ENCODE measurements around the gene LRRC1.

The LRRC1 gene

GRCh38 chr6:53852805-53853204 is 58.0 kb downstream of the LRRC1 start:
- no peaks in the 10 kb centered on the region for H3K27me3 ChIP-seq (ENCODE audit: insufficient read depth, low read depth, severe bottlenecking)
- H3K9me3 ChIP-seq (ENCODE audit: severe bottlenecking) = no peaks in the 10 kb centered on the region
- H3K4me3 ChIP-seq (ENCODE audit: low read depth, low read length) = no peak overlapping the region
- no peak overlapping the region for H3K27ac ChIP-seq
- TF ChIP-seq CTCF (IDR thresholded peaks at IDR 0.05; ENCODE audit: low read depth, low read length) = no peak
- DNase-seq = no peak
- H3K36me3 ChIP-seq = no peaks in the 10 kb centered on the region

GRCh38 chr6:53854843-53855567 is 60.2 kb downstream of the LRRC1 start:
- no peak for DNase-seq
- no peaks in the 10 kb centered on the region for H3K27me3 ChIP-seq (ENCODE audit: insufficient read depth, low read depth, severe bottlenecking)
- TF ChIP-seq CTCF (IDR thresholded peaks at IDR 0.05; ENCODE audit: low read depth, low read length) = no peak
- no peaks in the 10 kb centered on the region for H3K9me3 ChIP-seq (ENCODE audit: severe bottlenecking)
- H3K36me3 ChIP-seq = no peaks in the 10 kb centered on the region
- no peak overlapping the region for H3K27ac ChIP-seq
- no peak overlapping the region for H3K4me3 ChIP-seq (ENCODE audit: low read depth, low read length)

- no peaks in the 10 kb centered on the region for H3K9me3 ChIP-seq (ENCODE audit: severe bottlenecking)
- H3K4me3 ChIP-seq (ENCODE audit: low read depth, low read length) = no peak overlapping the region
- DNase-seq = no peak
- H3K27ac ChIP-seq = no peak overlapping the region
- no peaks in the 10 kb centered on the region for H3K36me3 ChIP-seq
- no peak for TF ChIP-seq CTCF (IDR thresholded peaks at IDR 0.05; ENCODE audit: low read depth, low read length)
- H3K27me3 ChIP-seq (ENCODE audit: insufficient read depth, low read depth, severe bottlenecking) = no peaks in the 10 kb centered on the region
Observed at GRCh38 chr6:53855940-53856339, 61.1 kb downstream of the LRRC1 start.

- H3K27me3 ChIP-seq (ENCODE audit: insufficient read depth, low read depth, severe bottlenecking) = no peaks in the 10 kb centered on the region
- no peaks in the 10 kb centered on the region for H3K36me3 ChIP-seq
- H3K4me3 ChIP-seq (ENCODE audit: low read depth, low read length) = no peak overlapping the region
- no peak for TF ChIP-seq CTCF (IDR thresholded peaks at IDR 0.05; ENCODE audit: low read depth, low read length)
- no peak for DNase-seq
- H3K9me3 ChIP-seq (ENCODE audit: severe bottlenecking) = no peaks in the 10 kb centered on the region
- no peak overlapping the region for H3K27ac ChIP-seq
Observed at GRCh38 chr6:53857318-53858094, 62.7 kb downstream of the LRRC1 start.

- no peaks in the 10 kb centered on the region for H3K9me3 ChIP-seq (ENCODE audit: severe bottlenecking)
- no peaks in the 10 kb centered on the region for H3K36me3 ChIP-seq
- no peak for TF ChIP-seq CTCF (IDR thresholded peaks at IDR 0.05; ENCODE audit: low read depth, low read length)
- no peak for DNase-seq
- H3K27me3 ChIP-seq (ENCODE audit: insufficient read depth, low read depth, severe bottlenecking) = no peaks in the 10 kb centered on the region
- no peak overlapping the region for H3K4me3 ChIP-seq (ENCODE audit: low read depth, low read length)
- no peak overlapping the region for H3K27ac ChIP-seq
Observed at GRCh38 chr6:53858196-53858595, 63.4 kb downstream of the LRRC1 start.
